Right lobe of liver (tissue), 6 donors: Measurements from ENCODE around the gene CTTNBP2. TPM values are rescaled to one million over a fixed set of nuclear protein-coding genes. Genes with fewer than 3 reads are reported as not detected.

Experiments used
- ATAC-seq, 4 donors: fragments of 200-7000 bp; cut with Tn5 transposase; one replicate each; pipeline ENCODE4 v1.9.1; 2020; ENCODE audit warnings: mild to moderate bottlenecking in 4 of 4, moderate library complexity in 4 of 4
- DNase-seq, 3 donors: peaks; one replicate each; pipeline ENCODE4 v3.0.0-alpha.2; 2020
- H3K27ac ChIP-seq, 3 donors: fragments of 200-600 bp; one replicate each; pipeline ENCODE4 v1.8.0; 2022
- H3K27me3 ChIP-seq, 2 donors: fragments of 200-600 bp; one replicate each; pipeline ENCODE4 v1.8.0; 2022
- H3K36me3 ChIP-seq, 4 donors: fragments of 200-600 bp; sonication (generic) in 1 of 4; one replicate each; pipeline versions ENCODE4 v1.5.1 to v1.8.0; 2017 to 2022; ENCODE audit warnings: control low read depth in 1 of 4
- H3K4me1 ChIP-seq, 4 donors: fragments of 200-600 bp; sonication (generic) in 1 of 4; one replicate each; pipeline versions ENCODE4 v1.5.1 to v1.8.0; 2017 to 2022; ENCODE audit warnings: control low read depth in 1 of 4
- H3K4me3 ChIP-seq, 3 donors: fragments of 200-600 bp; one replicate each; pipeline ENCODE4 v1.8.0; 2022
- H3K9me3 ChIP-seq, 4 donors: fragments of 200-600 bp; sonication (generic) in 1 of 4; one replicate each; pipeline versions ENCODE4 v1.5.1 to v1.8.0; 2017 to 2022; ENCODE audit warnings: control low read depth in 1 of 4
- POLR2A ChIP-seq: fragments of 450-650 bp; IDR thresholded peaks from one replicate; pipeline ENCODE4 v1.6.1; 2017; ENCODE audit warnings: antibody characterized with exemption, mild to moderate bottlenecking
- WGBS: methylation state at CpG from one replicate; pipeline ENCODE4 v1.1.6; 2018; ENCODE audit warnings: low coverage, low lambda C conversion rate; ENCODE audit not compliant: insufficient coverage; ENCODE audit errors: missing lambda C conversion rate; 5-methylcytosine and 5-hydroxymethylcytosine counted together
- intact Hi-C, 2 donors: fragments of 100-400 bp; cut with DNase I; formaldehyde crosslinking; loops; one replicate each; pipeline versions ENCODE4 v1.11.2 to v1.14.1; 2022
- total RNA-seq, 6 experiments: library from RNA; depleted of rRNA in 2 of 6; stranded (reverse); fragments of >200 nt in 2 of 6; fragmentation: NEBNext Ultra II Directional in 3 of 6; extraction: Animal tissue kit (Norgen Biotek cat#: 25700) in 3 of 6; gene quantifications; one replicate each; pipeline versions ENCODE4 v1.1.0 to v1.2.4, GENCODE V29; 2016 to 2023
- TF ChIP-seq, protein P1 (sequence below), 4 donors: fragments of 200-600 bp in 3 of 4; fragments of 450-650 bp in 1 of 4; IDR thresholded peaks; one replicate each; pipeline versions ENCODE4 v1.5.1 to v1.8.0; 2016 to 2022; ENCODE audit warnings: antibody characterized with exemption in 4 of 4, mild to moderate bottlenecking in 2 of 4
- donor health status: DM: no; HTN: yes; CAD: no.
- donor health status: DM: no; HTN: no; CAD: no.
- donor health status: DM: no; HTN: no; CAD: no.
- donor health status: DM: no; HTN: yes; CAD: no.
- donor health status: DM: no; HTN: yes; CAD: no.

CTTNBP2 gene
- total RNA-seq, 6 experiments from 2014 or later, result 0.31 to 3.0 (median 1.9) TPM

DNA sequence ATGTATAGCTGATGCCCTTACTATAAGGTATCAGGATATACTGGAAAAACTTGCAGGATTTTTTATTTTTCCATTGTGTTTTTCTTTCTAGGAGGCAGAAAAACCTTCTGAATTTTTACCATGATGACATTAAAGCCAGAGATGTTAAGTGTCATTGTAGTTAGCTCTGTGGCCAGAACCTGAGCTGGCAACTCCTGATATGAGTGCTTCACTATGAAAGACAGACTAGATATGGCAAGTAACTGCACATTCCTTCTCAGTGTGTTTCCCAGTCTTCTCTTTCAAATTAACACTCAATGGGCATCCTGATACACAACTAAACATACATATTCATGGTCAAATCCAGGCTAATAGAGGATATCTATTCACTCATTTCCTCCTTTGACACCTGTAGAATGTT lies 166.2 kb downstream of the CTTNBP2 start:
- H3K27me3 ChIP-seq, result no peaks in the 10 kb centered on the region
- no peaks in the 10 kb centered on the region for H3K4me1 ChIP-seq
- H3K27ac ChIP-seq, result no peak overlapping the region
- no peaks in the 10 kb centered on the region for H3K36me3 ChIP-seq
- no peak overlapping the region for H3K4me3 ChIP-seq
- intact Hi-C loops, result no loop called here
- DNase-seq (no peak), ATAC-seq (no peak)
- TF ChIP-seq, protein P1, sequence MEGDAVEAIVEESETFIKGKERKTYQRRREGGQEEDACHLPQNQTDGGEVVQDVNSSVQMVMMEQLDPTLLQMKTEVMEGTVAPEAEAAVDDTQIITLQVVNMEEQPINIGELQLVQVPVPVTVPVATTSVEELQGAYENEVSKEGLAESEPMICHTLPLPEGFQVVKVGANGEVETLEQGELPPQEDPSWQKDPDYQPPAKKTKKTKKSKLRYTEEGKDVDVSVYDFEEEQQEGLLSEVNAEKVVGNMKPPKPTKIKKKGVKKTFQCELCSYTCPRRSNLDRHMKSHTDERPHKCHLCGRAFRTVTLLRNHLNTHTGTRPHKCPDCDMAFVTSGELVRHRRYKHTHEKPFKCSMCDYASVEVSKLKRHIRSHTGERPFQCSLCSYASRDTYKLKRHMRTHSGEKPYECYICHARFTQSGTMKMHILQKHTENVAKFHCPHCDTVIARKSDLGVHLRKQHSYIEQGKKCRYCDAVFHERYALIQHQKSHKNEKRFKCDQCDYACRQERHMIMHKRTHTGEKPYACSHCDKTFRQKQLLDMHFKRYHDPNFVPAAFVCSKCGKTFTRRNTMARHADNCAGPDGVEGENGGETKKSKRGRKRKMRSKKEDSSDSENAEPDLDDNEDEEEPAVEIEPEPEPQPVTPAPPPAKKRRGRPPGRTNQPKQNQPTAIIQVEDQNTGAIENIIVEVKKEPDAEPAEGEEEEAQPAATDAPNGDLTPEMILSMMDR (IDR thresholded peaks at IDR 0.05), result no peak
- TF ChIP-seq POLR2A, result no peak
- no peaks in the 10 kb centered on the region for H3K9me3 ChIP-seq

DNA sequence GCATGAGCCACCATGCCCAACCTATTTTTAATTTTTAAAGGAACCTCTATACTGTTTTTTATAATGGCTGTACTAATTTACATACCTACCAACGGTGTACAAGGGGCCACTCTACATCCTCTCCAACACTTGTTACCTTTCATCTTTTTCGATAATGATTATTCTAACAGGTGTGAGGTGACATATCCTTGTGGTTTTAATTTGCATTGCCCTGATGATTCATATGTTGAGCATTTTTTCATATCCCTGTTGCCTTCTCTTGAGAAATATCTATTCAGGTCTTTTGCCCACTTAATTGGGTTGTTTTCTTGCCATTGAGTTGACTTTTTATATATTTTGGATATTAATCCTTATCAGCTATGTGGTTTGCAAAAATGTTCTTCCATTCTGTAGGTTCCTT lies 167.0 kb downstream of the CTTNBP2 start:
- WGBS, result 59% methylated on average over 2 of the region's 2 CpGs
- Histone ChIP-seq H3K27me3 (no peaks in the 10 kb centered on the region), H3K9me3 (no peaks in the 10 kb centered on the region), H3K4me1 (no peaks in the 10 kb centered on the region), H3K36me3 (no peaks in the 10 kb centered on the region), H3K27ac (no peak overlapping the region), H3K4me3 (no peak overlapping the region)
- ATAC-seq, result no peak
- TF ChIP-seq, protein P1 (IDR thresholded peaks at IDR 0.05), result no peak
- no peak for TF ChIP-seq POLR2A
- intact Hi-C loops, result no loop called here
- no peak for DNase-seq

DNA sequence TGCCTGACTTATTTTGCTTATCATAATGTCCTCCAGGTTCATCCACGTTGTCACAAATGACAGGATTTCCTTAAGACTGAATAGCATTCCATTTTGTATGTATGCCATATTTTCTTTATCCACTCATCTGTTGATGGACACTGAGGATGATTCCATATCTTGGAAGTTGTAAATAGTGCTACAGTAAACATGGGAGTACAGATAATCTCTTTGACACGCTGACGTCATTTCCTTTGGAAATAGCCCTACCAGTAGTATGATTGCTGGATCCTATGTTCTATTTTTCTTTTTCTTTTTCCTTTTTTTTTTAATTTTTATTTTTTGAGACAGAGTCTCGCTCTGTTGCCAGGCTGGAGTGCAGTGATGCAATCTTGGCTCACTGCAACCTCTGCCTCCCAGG lies 167.6 kb downstream of the CTTNBP2 start:
- Histone ChIP-seq H3K4me3 (no peak overlapping the region), H3K27me3 (no peaks in the 10 kb centered on the region), H3K27ac (no peak overlapping the region), H3K9me3 (no peaks in the 10 kb centered on the region), H3K36me3 (no peaks in the 10 kb centered on the region), H3K4me1 (no peaks in the 10 kb centered on the region)
- no peak for TF ChIP-seq POLR2A
- TF ChIP-seq, protein P1 (IDR thresholded peaks at IDR 0.05), result no peak
- no peak for DNase-seq
- ATAC-seq, result no peak
- 55% methylated on average over 3 of the region's 4 CpGs for WGBS
- intact Hi-C loops, result no loop called here

DNA sequence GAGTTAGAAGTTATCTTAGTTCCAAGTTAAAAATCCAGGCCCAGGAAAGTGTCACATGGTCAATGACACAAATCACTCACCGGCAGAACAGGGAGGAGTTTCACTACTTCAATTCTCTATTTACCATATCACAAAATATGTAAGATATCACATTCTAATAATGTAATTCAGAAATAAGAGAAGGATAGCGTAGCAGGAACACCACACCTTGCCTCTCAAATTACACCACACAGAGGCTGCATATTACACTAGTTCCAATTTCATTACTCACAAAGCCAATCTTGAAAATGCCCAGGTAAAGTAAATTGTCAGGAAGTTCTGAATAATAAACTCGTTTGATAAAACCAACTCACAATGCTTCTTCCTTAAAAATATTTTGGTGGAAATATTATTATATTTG lies 169.2 kb downstream of the CTTNBP2 start:
- H3K9me3 ChIP-seq, result no peaks in the 10 kb centered on the region
- H3K36me3 ChIP-seq, result no peaks in the 10 kb centered on the region
- H3K27me3 ChIP-seq, result no peaks in the 10 kb centered on the region
- WGBS, result 55% methylated on average over 3 of the region's 3 CpGs
- H3K27ac ChIP-seq, result no peak overlapping the region
- intact Hi-C loops, result no loop called here
- no peak for TF ChIP-seq POLR2A
- TF ChIP-seq, protein P1 (IDR thresholded peaks at IDR 0.05), result no peak
- ATAC-seq (no peak), DNase-seq (no peak)
- H3K4me1 ChIP-seq, result no peaks in the 10 kb centered on the region
- H3K4me3 ChIP-seq, result no peak overlapping the region

DNA sequence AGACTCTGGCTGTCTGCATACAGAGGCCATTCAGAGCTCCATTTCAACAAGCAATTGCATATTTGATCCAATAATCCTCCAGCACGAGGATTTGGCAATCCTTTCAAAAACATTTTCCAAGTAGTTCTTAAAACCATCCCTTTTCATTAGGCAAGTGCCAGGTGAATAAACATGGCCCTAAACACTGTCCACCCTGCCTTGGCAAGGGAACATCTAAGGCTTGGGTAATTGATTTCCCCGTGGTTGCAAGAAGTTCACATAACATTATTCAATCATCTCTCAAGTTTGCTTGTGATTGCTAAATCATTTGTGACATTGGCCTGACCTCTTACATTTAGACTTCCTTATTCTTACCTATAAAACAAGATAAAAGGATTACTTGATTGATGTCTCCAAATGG lies 175.2 kb downstream of the CTTNBP2 start:
- TF ChIP-seq POLR2A, result no peak
- TF ChIP-seq, protein P1 (IDR thresholded peaks at IDR 0.05), result no peak

More for the DNA sequence above, 175.2 kb downstream of the CTTNBP2 start:
- ATAC-seq (peak; percentile 61 to 93 (median 78)), DNase-seq (peak in 1 of 3 donors; percentile 55)
- H3K4me3 ChIP-seq, result no peak overlapping the region
- H3K36me3 ChIP-seq, result no peaks in the 10 kb centered on the region
- intact Hi-C loops, result no loop called here
- H3K27me3 ChIP-seq, result no peaks in the 10 kb centered on the region
- H3K9me3 ChIP-seq, result no peaks in the 10 kb centered on the region
- WGBS, result 15% methylated on average over 2 of the region's 2 CpGs
- H3K27ac ChIP-seq, result no peak overlapping the region
- peaks cover 0 to 8% (median 3%) of the 10 kb centered on the region in 4 donors for H3K4me1 ChIP-seq
